ENCODE results near the gene INPP4A.

INPP4A gene

GRCh38 chr2:98476192-98476868 is 31.7 kb downstream of the INPP4A start:
- DNase-seq (ENCODE audit: low read depth): peak; percentile 36

GRCh38 chr2:98477036-98477435 is 32.4 kb downstream of the INPP4A start:
- DNase-seq (ENCODE audit: low read depth): no peak

DNA sequence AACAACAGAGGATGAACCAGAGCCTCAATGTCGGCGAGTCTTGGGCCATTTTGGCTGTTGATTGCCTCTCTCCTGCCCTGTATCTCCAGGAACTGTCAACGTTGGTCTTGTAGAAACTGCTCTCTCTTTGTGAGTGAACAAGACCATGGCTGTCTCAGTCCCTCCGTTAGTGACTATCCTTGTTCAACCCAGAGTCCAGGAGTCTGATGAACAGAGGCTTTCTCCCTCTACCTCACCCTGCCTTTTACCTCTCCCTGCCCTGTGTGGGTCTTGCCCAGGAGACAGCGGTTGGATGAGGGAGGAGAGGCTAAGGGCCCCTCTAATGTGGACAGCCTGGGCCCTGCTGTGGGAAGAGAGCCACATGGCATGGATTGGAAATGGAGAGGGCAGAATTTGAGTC is 32.8 kb downstream of the INPP4A start:
- no peak for DNase-seq (ENCODE audit: low read depth)

DNA sequence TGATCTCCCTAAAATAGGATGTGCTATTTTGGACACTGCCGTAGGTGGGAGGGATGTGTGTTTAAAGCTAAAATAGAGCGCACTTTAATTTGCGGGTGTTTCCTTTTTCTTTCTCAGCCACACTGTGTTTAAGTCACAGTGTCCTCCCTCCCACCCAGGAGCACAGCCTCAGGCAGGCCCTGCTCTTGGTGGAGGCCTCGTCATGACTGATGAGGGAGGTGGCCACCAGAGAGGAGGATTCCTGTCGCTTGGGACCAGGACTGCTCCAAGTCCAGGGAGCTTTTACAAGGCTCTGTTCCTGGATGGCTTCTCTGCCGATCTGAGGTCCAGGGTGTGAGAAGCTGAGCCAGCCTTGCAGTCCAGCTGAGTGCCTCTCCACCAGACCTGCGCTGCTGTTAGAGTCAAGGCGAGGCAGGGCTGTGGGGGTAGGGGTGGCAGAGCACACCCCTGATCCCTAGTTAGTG is 33.5 kb downstream of the INPP4A start:
- no peak for DNase-seq (ENCODE audit: low read depth)

- no peak for DNase-seq (ENCODE audit: low read depth)
Measured at GRCh38 chr2:98478907-98479306, 34.2 kb downstream of the INPP4A start.

GRCh38 chr2:98479371-98479770 is 34.7 kb downstream of the INPP4A start:
- DNase-seq (ENCODE audit: low read depth): no peak

GRCh38 chr2:98479959-98480524 is 35.4 kb downstream of the INPP4A start:
- peak; percentile 70 for DNase-seq (ENCODE audit: low read depth)

- DNase-seq (ENCODE audit: low read depth): no peak
Measured at GRCh38 chr2:98480598-98480997, 35.9 kb downstream of the INPP4A start.

DNA sequence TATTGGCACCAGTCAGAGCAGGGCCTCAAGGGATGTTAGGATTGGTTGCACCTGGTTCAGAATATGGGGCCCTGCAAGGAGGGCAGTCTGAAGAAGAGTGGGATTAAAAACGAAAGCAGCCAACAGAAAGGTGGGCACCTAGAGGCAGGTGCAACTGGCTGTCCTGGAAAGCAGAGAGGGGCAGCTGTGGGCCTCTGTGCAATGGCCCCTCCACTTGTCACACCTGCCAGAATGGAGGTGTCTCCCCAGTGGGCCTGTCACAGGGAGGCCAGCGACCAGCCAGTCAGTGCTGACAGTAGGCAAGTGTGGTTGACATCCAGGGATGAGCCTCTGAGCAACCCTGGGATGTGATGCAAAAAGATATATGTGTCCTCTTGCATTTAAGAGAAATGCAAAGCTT is 37.7 kb downstream of the INPP4A start:
- DNase-seq (ENCODE audit: low read depth): no peak

DNA sequence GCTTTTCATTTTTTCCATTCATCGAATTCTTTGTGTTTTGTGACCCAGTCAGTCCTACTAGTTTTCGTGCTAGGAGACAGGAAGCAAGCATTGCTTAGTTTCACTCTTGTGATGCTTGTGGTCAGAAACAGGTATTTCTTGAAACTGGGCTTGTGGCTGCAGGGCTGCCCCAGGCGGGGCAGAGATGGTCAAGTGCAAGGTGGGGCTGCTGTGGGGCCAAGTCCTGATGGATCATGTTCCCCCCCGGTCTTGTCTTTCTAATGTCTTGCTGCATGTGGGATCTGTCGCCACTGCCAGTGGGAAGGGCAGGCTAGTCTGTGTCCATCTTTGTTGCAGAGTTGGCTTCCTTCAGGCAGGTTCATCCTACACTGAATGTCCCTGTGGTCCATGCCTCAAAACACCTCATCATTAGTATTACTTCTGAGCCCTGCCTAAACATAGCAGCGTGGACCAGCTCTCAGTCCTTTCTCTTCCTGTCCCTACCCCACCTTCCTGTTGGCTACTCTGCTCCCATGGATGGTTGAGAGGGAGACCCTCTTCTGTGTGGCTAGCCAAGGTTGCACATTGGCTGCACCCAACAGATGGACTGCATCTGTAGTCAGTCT is 38.7 kb downstream of the INPP4A start:
- no peak for DNase-seq (ENCODE audit: low read depth)

DNA sequence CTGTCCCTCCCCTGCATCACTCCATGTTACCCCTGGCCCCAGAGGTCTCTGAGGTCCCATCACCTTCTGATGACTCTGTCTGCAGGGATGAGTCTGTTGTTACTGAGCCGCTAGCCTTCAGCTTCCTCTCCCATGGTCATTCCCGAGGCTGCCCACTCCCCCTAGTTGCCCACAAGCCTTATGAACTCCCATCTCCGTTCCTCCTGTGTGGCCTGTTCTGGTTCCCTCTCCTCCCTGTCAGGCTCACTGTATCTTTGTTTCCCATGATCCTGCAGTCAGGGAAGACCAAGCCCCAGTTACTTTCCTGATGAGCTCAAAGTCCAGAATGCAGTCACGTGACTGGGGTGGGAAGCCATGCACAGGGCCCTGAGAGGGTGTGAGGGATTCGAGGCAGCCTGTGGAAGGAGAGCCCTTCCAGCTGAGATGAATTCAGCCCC is 39.5 kb downstream of the INPP4A start:
- no peak for DNase-seq (ENCODE audit: low read depth)

GRCh38 chr2:98484652-98485452 is 40.2 kb downstream of the INPP4A start:
- no peak for DNase-seq (ENCODE audit: low read depth)

DNA sequence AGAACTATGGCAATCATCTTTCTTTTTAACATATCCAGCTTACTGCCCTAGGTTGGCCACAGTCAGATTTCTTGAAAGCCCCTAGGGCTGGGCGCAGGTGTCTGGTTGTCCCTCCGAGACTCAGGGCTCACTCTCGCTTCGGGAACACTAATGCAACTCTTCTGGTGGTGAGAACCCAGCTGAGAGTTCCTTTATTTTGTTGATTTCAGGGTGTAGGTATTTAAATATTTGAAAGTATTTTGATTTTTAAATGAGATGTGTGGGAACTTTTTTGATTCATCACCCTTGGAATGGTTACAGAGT is 40.7 kb downstream of the INPP4A start:
- no peak for DNase-seq (ENCODE audit: low read depth)

DNA sequence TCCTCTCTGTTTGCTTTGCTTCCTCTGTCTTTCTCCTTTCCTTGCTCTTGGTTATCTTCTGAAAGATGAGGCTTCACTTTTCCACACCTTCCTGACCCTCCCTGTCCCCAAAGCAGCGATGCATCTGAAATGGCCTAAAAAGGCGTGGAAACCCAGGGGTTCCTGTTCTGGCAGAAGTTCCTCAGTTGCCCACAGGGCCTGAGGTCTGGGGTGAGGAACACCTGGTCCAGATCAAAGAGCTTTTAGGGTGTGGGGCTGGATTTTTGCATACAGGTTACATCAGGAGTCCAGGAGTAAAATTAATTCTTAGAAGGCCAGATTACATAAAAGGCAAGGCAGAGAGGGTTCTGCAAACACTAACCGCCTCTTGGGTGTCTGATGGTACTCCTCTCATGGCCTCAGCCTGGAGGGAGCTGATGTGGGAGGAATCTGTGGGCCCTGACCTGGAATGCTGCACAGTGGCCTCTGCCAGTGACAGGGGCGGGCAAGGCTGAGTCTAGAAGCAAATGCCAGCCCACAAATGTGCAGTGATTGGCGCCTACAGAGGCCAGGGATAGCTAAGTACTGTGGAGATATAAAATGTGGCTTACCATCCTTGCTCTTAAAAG is 41.8 kb downstream of the INPP4A start:
- DNase-seq (ENCODE audit: low read depth): no peak

DNA sequence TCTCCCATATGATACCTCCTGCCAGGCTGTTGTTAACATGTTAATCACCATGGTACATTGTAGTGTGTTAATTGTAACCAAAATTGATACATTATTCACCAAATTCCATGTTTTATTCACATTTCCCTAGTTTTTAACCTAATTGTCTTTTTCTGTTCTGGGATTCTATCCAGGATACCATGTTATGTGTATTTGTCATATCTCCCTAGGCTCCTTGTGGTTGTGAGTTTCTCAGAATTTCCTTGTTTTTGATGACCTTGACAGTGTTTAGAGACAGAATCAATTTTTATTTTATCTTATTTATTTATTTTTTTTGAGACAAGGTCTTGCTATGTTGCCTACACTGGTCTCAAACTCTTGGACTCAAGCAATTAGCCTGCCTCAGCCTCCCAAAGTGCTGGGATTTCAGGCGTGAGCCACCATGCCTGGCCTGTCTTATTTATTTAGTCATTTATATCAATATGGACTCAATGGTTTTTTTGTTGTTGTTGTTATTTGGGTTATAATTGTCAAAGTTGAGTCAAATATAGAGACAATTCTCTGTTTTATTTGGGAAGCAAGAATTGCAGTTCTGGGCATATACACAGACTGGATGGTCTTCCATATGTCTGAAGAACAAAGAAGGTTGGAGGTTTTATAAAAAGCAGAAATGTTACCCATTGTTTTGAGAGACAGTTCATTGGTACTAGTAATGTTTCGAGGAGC is 42.6 kb downstream of the INPP4A start:
- DNase-seq (ENCODE audit: low read depth): no peak

GRCh38 chr2:98487806-98488189 is 43.1 kb downstream of the INPP4A start:
- peak; percentile 27 for DNase-seq (ENCODE audit: low read depth)

DNA sequence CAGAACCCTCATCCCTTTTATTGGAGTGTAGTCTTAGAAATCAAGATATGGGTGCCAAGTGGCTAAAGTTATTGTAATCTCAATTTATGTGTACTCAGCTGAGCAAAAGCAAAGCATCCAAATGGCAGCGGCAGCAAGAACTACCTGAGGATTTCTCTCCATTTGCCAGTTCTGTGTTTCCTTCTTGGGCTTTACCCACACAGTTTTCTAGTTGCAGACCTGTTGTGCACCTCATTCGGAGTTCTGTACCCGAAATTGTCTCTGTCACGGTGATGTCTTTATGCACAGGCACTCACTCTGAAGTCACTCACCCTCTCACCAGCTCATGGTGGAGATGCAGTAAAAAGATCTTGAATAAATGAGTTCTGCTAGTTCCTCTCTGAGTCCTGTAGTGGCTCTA is 43.6 kb downstream of the INPP4A start:
- no peak for DNase-seq (ENCODE audit: low read depth)

GRCh38 chr2:98489486-98489885 is 44.8 kb downstream of the INPP4A start:
- DNase-seq (ENCODE audit: low read depth): no peak

GRCh38 chr2:98489971-98490962 is 45.6 kb downstream of the INPP4A start:
- no peak for DNase-seq (ENCODE audit: low read depth)

- no peak for DNase-seq (ENCODE audit: low read depth)
Measured at GRCh38 chr2:98492441-98492840, 47.8 kb downstream of the INPP4A start.

DNA sequence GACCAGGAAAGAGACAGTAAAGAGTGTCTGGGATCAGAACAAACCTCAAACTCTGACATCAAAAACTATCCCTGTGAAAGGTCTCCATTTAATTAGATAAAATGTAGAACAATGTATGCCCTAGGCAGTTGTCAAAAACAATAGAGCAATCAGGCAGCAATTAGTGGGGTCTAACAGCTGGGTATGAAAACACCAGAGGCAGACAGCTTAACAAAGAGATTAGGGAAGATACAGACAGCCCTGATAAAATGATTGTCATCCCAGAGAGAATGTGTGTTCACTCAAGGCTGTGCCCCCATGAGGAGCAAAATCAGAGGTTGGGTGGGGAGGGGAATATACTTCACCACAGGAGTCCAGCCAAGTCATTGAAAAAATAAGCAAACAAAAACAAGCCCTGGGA is 50.0 kb downstream of the INPP4A start:
- no peak for DNase-seq (ENCODE audit: low read depth)

Measured in EH (cell line).